Activated CD4-positive, alpha-beta T cell treated with anti-CD3 and anti-CD28 coated beads, Interleukin-2, amount 10 ng/mL, durations not matched to agents 7 days and 5 days (primary cell): ENCODE measurements around the gene MYPN. TPM values are rescaled to one million over a fixed set of nuclear protein-coding genes. Genes with fewer than 3 reads are reported as not detected.

ENCODE experiments used
- CTCF ChIA-PET: fragments of 350-600 bp; sonication (Branson Sonifier 250); formaldehyde crosslinking; loops from one replicate; lab custom pipeline; 2021; ENCODE audit warnings: antibody characterized with exemption; lab: Charles Lee
- POLR2A ChIA-PET: fragments of 350-600 bp; sonication (Branson Sonifier 250); formaldehyde crosslinking; loops from one replicate; lab custom pipeline; 2021; ENCODE audit warnings: antibody characterized with exemption; lab: Charles Lee
- DNase-seq: peaks from one replicate; pipeline ENCODE4 v3.0.0-alpha.2; 2020
- H3K27ac Mint-ChIP-seq: one replicate; pipeline ENCODE4 v1.8.0; 2021; ENCODE audit warnings: mild to moderate bottlenecking, moderate library complexity, mixed read lengths
- H3K27me3 Mint-ChIP-seq: one replicate; pipeline ENCODE4 v1.8.0; 2021; ENCODE audit warnings: mixed read lengths
- H3K36me3 Mint-ChIP-seq: one replicate; pipeline ENCODE4 v1.8.0; 2021; ENCODE audit warnings: low read depth, mixed read lengths
- H3K4me1 Mint-ChIP-seq: one replicate; pipeline ENCODE4 v1.8.0; 2021; ENCODE audit warnings: mixed read lengths
- H3K4me3 Mint-ChIP-seq: one replicate; pipeline ENCODE4 v1.8.0; 2021; ENCODE audit warnings: mild to moderate bottlenecking, moderate library complexity, mixed read lengths
- H3K9me3 Mint-ChIP-seq: one replicate; pipeline ENCODE4 v1.8.0; 2021; ENCODE audit warnings: mixed read lengths
- total RNA-seq, 2 experiments: library from RNA; stranded (reverse); gene quantifications; one replicate each; pipeline ENCODE4 v1.2.3, GENCODE V29; 2021

The MYPN gene
- total RNA-seq, 2 experiments from 2014 or later, result not detected

- Mint-ChIP-seq H3K4me3 (no peak overlapping the region), H3K27ac (no peak overlapping the region), H3K9me3 (no peaks in the 10 kb centered on the region), H3K36me3 (no peaks in the 10 kb centered on the region), H3K4me1 (peaks cover 2% of the 10 kb centered on the region), H3K27me3 (peaks cover 10% of the 10 kb centered on the region)
- DNase-seq, result no peak
- CTCF ChIA-PET, result no interaction called here
- POLR2A ChIA-PET, result no interaction called here
Observed at GRCh38 chr10:68082872-68083271, 26.4 kb upstream of the MYPN start.

GRCh38 chr10:68083953-68084352 lies 25.3 kb upstream of the MYPN start:
- ChIA-PET CTCF (no interaction called here), POLR2A (no interaction called here)
- H3K27ac Mint-ChIP-seq, result no peak overlapping the region
- no peaks in the 10 kb centered on the region for H3K36me3 Mint-ChIP-seq
- DNase-seq, result no peak
- no peaks in the 10 kb centered on the region for H3K9me3 Mint-ChIP-seq
- peaks cover 10% of the 10 kb centered on the region for H3K4me1 Mint-ChIP-seq
- H3K27me3 Mint-ChIP-seq, result peaks cover 11% of the 10 kb centered on the region
- H3K4me3 Mint-ChIP-seq, result no peak overlapping the region

- Mint-ChIP-seq H3K4me3 (no peak overlapping the region), H3K36me3 (no peaks in the 10 kb centered on the region), H3K9me3 (no peaks in the 10 kb centered on the region), H3K27me3 (peaks cover 11% of the 10 kb centered on the region), H3K27ac (no peak overlapping the region), H3K4me1 (peaks cover 10% of the 10 kb centered on the region)
- no peak for DNase-seq
- CTCF ChIA-PET, result interaction anchor here (0.7 kb wide), 1 partner anchor 11 kb away, joined by 3 read pairs; no protein-coding TSS in a partner anchor
- POLR2A ChIA-PET, result no interaction called here
Observed at GRCh38 chr10:68084469-68084868, 24.8 kb upstream of the MYPN start.

- Mint-ChIP-seq H3K9me3 (no peaks in the 10 kb centered on the region), H3K4me1 (peaks cover 10% of the 10 kb centered on the region), H3K4me3 (no peak overlapping the region), H3K36me3 (no peaks in the 10 kb centered on the region), H3K27ac (no peak overlapping the region), H3K27me3 (peaks cover 9% of the 10 kb centered on the region)
- ChIA-PET CTCF (no interaction called here), POLR2A (no interaction called here)
- DNase-seq, result no peak
Observed at GRCh38 chr10:68086011-68086410, 23.3 kb upstream of the MYPN start.

GRCh38 chr10:68086910-68087684 lies 22.2 kb upstream of the MYPN start:
- Mint-ChIP-seq H3K27ac (no peak overlapping the region), H3K4me1 (peaks cover 10% of the 10 kb centered on the region), H3K27me3 (peaks cover 9% of the 10 kb centered on the region), H3K4me3 (no peak overlapping the region), H3K9me3 (no peaks in the 10 kb centered on the region), H3K36me3 (no peaks in the 10 kb centered on the region)
- POLR2A ChIA-PET, result no interaction called here
- DNase-seq, result no peak
- CTCF ChIA-PET, result no interaction called here

GRCh38 chr10:68087685-68088401 lies 21.4 kb upstream of the MYPN start:
- ChIA-PET POLR2A (no interaction called here), CTCF (no interaction called here)
- no peak overlapping the region for H3K4me3 Mint-ChIP-seq
- H3K4me1 Mint-ChIP-seq, result peaks cover 10% of the 10 kb centered on the region
- H3K27me3 Mint-ChIP-seq, result peaks cover 6% of the 10 kb centered on the region
- DNase-seq, result no peak
- H3K9me3 Mint-ChIP-seq, result no peaks in the 10 kb centered on the region
- H3K27ac Mint-ChIP-seq, result no peak overlapping the region
- no peaks in the 10 kb centered on the region for H3K36me3 Mint-ChIP-seq

GRCh38 chr10:68088740-68089139 lies 20.5 kb upstream of the MYPN start:
- H3K4me3 Mint-ChIP-seq, result no peak overlapping the region
- peaks cover 5% of the 10 kb centered on the region for H3K27me3 Mint-ChIP-seq
- DNase-seq, result no peak
- no peaks in the 10 kb centered on the region for H3K9me3 Mint-ChIP-seq
- H3K27ac Mint-ChIP-seq, result no peak overlapping the region
- no peaks in the 10 kb centered on the region for H3K36me3 Mint-ChIP-seq
- ChIA-PET CTCF (no interaction called here), POLR2A (no interaction called here)
- peaks cover 10% of the 10 kb centered on the region for H3K4me1 Mint-ChIP-seq

GRCh38 chr10:68090586-68090985 lies 18.7 kb upstream of the MYPN start:
- Mint-ChIP-seq H3K4me1 (peaks cover 10% of the 10 kb centered on the region), H3K9me3 (no peaks in the 10 kb centered on the region), H3K36me3 (no peaks in the 10 kb centered on the region), H3K4me3 (no peak overlapping the region), H3K27ac (no peak overlapping the region), H3K27me3 (peaks cover 2% of the 10 kb centered on the region)
- CTCF ChIA-PET, result interaction anchor here (1.2 kb wide), 1 partner anchor 27 kb away, joined by 3 read pairs; no protein-coding TSS in a partner anchor
- POLR2A ChIA-PET, result no interaction called here
- DNase-seq, result no peak

- no peak for DNase-seq
- H3K4me1 Mint-ChIP-seq, result peaks cover 9% of the 10 kb centered on the region
- CTCF ChIA-PET, result interaction anchor here (1.1 to 1.3 kb wide), 3 partner anchors 16 to 41 kb away, joined by 3 read pairs; partner anchors contain the start of gene MYPN
- peaks cover 2% of the 10 kb centered on the region for H3K27me3 Mint-ChIP-seq
- POLR2A ChIA-PET, result no interaction called here
- no peak overlapping the region for H3K4me3 Mint-ChIP-seq
- no peak overlapping the region for H3K27ac Mint-ChIP-seq
- no peaks in the 10 kb centered on the region for H3K9me3 Mint-ChIP-seq
- no peaks in the 10 kb centered on the region for H3K36me3 Mint-ChIP-seq
Observed at GRCh38 chr10:68092512-68092911, 16.8 kb upstream of the MYPN start.

- Mint-ChIP-seq H3K9me3 (no peaks in the 10 kb centered on the region), H3K27ac (no peak overlapping the region), H3K27me3 (no peaks in the 10 kb centered on the region), H3K4me1 (no peaks in the 10 kb centered on the region), H3K4me3 (no peak overlapping the region), H3K36me3 (no peaks in the 10 kb centered on the region)
- DNase-seq, result no peak
- CTCF ChIA-PET, result interaction anchor here (0.5 kb wide), 1 partner anchor 10 kb away, joined by 3 read pairs; no protein-coding TSS in a partner anchor
- POLR2A ChIA-PET, result no interaction called here
Observed at GRCh38 chr10:68095153-68095552, 14.1 kb upstream of the MYPN start.

- CTCF ChIA-PET, result interaction anchor here (0.9 kb wide), 1 partner anchor 309 kb away, joined by 3 read pairs; no protein-coding TSS in a partner anchor
- no peak overlapping the region for H3K27ac Mint-ChIP-seq
- POLR2A ChIA-PET, result interaction anchor here (0.5 kb wide), 1 partner anchor 301 kb away, joined by 3 read pairs; no protein-coding TSS in a partner anchor
- no peaks in the 10 kb centered on the region for H3K36me3 Mint-ChIP-seq
- H3K4me1 Mint-ChIP-seq, result no peaks in the 10 kb centered on the region
- H3K9me3 Mint-ChIP-seq, result no peaks in the 10 kb centered on the region
- no peak for DNase-seq
- H3K27me3 Mint-ChIP-seq, result peaks cover 3% of the 10 kb centered on the region
- no peak overlapping the region for H3K4me3 Mint-ChIP-seq
Observed at GRCh38 chr10:68096913-68097516, 12.3 kb upstream of the MYPN start.

- Mint-ChIP-seq H3K27me3 (peaks cover 12% of the 10 kb centered on the region), H3K4me3 (no peak overlapping the region), H3K4me1 (no peaks in the 10 kb centered on the region), H3K9me3 (no peaks in the 10 kb centered on the region), H3K36me3 (no peaks in the 10 kb centered on the region), H3K27ac (no peak overlapping the region)
- no peak for DNase-seq
- ChIA-PET POLR2A (no interaction called here), CTCF (no interaction called here)
Observed at GRCh38 chr10:68099736-68100135, 9.6 kb upstream of the MYPN start.

GRCh38 chr10:68101066-68101465 lies 8.2 kb upstream of the MYPN start:
- no peaks in the 10 kb centered on the region for H3K9me3 Mint-ChIP-seq
- no peak overlapping the region for H3K4me3 Mint-ChIP-seq
- H3K36me3 Mint-ChIP-seq, result no peaks in the 10 kb centered on the region
- peaks cover 12% of the 10 kb centered on the region for H3K27me3 Mint-ChIP-seq
- CTCF ChIA-PET, result no interaction called here
- no peaks in the 10 kb centered on the region for H3K4me1 Mint-ChIP-seq
- POLR2A ChIA-PET, result no interaction called here
- H3K27ac Mint-ChIP-seq, result no peak overlapping the region
- no peak for DNase-seq
